Activated gamma-delta T cell (primary cell): ENCODE measurements around the gene AHSG.
"Not testable (repeated sequence)": the region's sequence is repeated elsewhere in the genome, so short reads cannot be mapped to it uniquely, and the experiment has no call there.

Source experiments
- DNase-seq: peaks from one replicate; lab custom pipeline; 2025; lab: John Stamatoyannopoulos, UW
- total RNA-seq, 2 donors: gene quantifications; one replicate each; lab custom pipeline; 2026; lab: John Stamatoyannopoulos, UW

Gene AHSG
- total RNA-seq, result 0 reads per million in 2 donors

GRCh38 chr3:186612721-186613636 lies at the start of gene AHSG:
Gene AHSG, plus strand, starts transcription at chr3:186613060. Its CDS starts 82 bp downstream, at chr3:186613142.
- no peak for DNase-seq

- DNase-seq, result no peak
Observed at GRCh38 chr3:186564586-186564985, 48.3 kb upstream of the AHSG start.

GRCh38 chr3:186566772-186567071 lies 46.1 kb upstream of the AHSG start:
- DNase-seq, result no peak

GRCh38 chr3:186567072-186567921 lies 45.6 kb upstream of the AHSG start, which contains the start of gene TBCCD1:
Gene TBCCD1, minus strand, starts transcription at chr3:186567339. Its CDS starts 3,010 bp downstream, at chr3:186564329.
- DNase-seq, result peak; percentile 95

- DNase-seq, result not testable (repeated sequence)
Observed at GRCh38 chr3:186569361-186569760, 43.5 kb upstream of the AHSG start.

GRCh38 chr3:186569779-186570095 lies 43.1 kb upstream of the AHSG start:
- DNase-seq, result no peak

- DNase-seq, result peak; percentile 90
Observed at GRCh38 chr3:186570096-186570940, 42.5 kb upstream of the AHSG start, which contains the start of gene DNAJB11. Gene DNAJB11, plus strand, starts transcription at chr3:186570720. Its CDS starts 178 bp downstream, at chr3:186570898.

GRCh38 chr3:186570941-186571643 lies 41.8 kb upstream of the AHSG start:
- no peak for DNase-seq

- DNase-seq, result no peak
Observed at GRCh38 chr3:186571644-186572013, 41.2 kb upstream of the AHSG start.

- no peak for DNase-seq
Observed at GRCh38 chr3:186577521-186577920, 35.3 kb upstream of the AHSG start.

GRCh38 chr3:186580785-186581184 lies 32.1 kb upstream of the AHSG start:
- no peak for DNase-seq

- no peak for DNase-seq
Observed at GRCh38 chr3:186582541-186582940, 30.3 kb upstream of the AHSG start.

GRCh38 chr3:186583831-186584230 lies 29.0 kb upstream of the AHSG start:
- no peak for DNase-seq

GRCh38 chr3:186586245-186586644 lies 26.6 kb upstream of the AHSG start:
- DNase-seq, result not testable (repeated sequence)

- no peak for DNase-seq
Observed at GRCh38 chr3:186587183-186587582, 25.7 kb upstream of the AHSG start.

GRCh38 chr3:186588632-186589031 lies 24.2 kb upstream of the AHSG start:
- no peak for DNase-seq

- no peak for DNase-seq
Observed at GRCh38 chr3:186589121-186589520, 23.7 kb upstream of the AHSG start.

GRCh38 chr3:186589856-186590579 lies 22.8 kb upstream of the AHSG start:
- no peak for DNase-seq

GRCh38 chr3:186590580-186591295 lies 22.1 kb upstream of the AHSG start:
- no peak for DNase-seq

- DNase-seq, result no peak
Observed at GRCh38 chr3:186592682-186593081, 20.2 kb upstream of the AHSG start.
